IPS DF 4.7 (cell line): Measurements from ENCODE around the gene KANK2.

Experiments used
- DNase-seq: peaks from one replicate; pipeline ENCODE4 v3.0.0-alpha.2; 2013; ENCODE audit warnings: low spot score; ENCODE audit errors: extremely low read depth

KANK2 gene

DNA sequence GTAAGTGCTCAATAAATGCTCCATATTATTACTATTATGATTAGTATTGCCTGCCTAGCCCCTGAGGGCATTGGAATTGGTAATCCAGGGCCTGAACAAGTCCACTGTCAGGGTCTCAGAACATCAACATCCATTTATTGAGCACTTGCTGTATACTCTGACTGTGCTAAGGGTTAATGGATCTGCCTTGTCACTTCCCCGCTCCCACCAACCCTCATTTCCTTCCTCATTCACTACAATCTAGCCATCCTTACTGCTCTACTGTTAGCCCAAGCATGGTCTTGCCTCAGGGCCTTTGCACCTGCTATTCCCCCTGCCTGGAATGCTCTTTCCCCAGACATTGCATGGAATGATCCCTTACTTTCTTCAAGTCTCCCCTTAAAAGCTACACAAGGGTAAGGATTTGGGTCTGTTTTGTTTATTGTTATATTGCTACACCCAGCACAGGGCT, 29.4 kb upstream of the KANK2 start:
- no peak for DNase-seq

DNA sequence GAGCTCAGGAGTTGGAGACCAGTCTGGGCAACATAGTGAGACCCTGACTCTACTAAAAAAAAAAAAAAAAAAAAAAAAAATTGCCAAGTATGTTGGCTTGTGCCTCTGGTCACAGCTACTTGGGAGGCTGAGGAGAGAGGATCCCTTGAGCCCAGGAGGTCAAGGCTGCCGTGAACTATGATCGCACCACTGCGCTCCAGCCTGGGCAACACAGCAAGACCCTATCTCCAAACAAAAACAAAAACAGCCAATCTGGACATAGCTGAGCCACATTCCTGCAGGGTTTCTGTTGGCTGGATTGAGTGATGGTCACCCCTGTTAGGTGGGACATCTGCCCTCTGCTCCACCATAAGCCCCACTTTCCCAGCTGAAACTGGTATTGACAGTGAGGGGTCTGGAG, 28.5 kb upstream of the KANK2 start:
- DNase-seq = no peak

DNA sequence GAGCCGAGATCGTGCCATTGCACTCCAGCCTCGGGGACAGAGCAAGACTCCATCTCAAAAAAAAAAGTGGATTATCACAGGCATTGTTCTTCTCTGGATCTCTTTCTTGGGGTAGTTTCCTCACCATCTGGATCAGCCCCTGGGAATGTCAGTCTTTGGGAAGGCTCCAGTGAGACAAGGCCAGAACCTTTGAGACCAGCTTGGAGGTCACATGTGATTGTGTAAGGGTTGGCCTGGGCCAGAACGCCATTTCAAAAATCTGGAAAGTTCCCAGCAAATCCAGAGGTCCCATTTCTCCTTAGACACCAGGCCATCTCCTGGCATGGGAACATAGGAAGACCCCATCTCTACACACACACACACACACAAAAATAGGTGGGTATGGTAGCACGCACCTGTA, 27.8 kb upstream of the KANK2 start:
- DNase-seq = no peak

DNA sequence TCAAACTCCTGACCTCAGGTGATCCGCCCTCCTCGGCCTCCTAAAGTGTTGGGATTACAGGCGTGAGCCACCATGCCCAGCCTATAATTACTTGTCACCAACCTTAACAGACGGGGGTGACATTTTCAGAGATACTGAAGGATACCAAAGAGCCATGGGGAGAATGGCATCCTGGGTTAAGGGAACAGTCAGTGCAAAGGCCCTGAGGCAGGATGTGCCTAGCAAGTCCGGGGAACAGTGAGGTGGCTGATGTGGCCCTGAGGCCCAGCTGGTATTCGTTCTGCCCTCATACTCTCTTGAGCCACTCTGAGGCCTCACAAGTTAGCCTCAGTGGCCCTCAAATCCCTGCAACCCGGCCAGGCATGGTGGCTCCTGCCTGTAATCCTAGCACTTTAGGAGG, 27.1 kb upstream of the KANK2 start:
- no peak for DNase-seq

DNA sequence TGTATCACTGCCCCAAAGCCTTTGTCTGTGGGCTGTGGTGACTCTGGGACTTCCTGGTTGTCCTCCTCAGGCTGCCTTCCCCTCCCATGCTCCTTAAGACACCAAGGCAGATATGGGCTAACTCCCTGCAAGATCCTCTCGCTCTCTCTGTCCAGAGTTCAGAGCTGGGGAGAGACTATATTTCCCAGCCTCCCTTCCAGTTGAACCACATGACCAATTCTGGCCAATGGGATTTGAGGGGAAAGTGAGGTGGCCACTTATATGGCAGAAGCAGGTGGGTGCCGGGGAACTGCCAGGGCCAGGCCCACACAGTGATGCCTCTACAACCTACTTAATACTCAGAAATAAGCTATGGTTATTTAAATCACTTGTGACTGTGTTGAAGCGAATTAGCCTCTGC, 25.9 kb upstream of the KANK2 start:
- no peak for DNase-seq

DNA sequence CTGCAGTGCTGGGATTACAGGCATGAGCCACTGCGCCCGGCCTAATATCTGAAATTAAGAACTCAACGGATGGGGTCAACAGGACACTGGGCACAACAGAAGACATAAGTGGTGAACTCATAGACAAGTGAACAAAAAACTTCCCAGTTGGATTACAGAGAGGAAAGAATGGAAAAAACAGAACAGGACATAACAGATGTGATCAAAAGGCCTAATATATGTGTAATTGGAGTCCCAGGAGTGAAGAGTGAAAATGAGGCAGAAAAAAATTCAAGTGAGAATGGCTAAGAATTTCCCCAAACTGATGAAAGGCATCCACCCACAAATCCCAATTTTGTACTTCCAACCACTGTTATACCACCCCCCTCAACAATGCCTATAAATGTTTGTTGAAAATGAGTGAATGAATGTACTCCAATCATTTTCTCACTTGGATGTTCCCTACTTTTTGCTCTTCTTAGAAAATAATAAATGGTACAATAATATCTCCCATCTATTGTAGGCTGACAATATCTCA, 23.8 kb upstream of the KANK2 start:
- DNase-seq = no peak

DNA sequence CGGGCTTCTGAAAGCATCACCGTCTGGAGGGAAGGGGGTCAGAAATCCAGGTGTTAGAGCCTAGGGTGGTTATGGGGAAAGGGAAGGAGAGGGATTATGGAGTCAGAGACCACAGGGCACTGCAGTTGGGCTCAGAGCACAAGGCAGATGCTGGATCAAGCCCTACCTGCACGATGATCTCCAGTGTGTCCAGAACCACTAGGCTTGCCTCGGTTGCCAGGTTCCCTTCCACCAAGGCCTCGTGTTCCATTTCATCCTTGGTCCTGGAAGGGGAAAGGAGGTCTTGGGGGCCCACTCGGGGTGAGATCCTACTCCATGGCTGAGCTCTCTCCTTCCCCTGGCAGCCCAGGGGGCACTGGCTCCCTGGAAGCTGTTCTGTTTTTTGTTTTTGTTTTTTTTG, 17.0 kb upstream of the KANK2 start:
- no peak for DNase-seq

DNA sequence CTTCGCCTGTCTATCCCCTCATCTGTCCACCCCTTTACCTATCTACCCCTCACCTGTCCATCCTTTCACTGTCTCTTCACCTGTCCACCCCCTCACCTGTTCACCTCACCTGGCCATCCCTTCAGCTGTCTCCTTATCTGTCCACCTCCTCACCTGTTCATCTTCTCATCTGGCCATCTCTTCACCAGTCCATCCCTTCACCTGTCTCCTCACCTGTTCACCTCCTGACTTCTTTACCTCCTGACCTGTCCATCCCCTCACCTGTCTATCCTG, 13.2 kb upstream of the KANK2 start:
- DNase-seq = no peak

DNA sequence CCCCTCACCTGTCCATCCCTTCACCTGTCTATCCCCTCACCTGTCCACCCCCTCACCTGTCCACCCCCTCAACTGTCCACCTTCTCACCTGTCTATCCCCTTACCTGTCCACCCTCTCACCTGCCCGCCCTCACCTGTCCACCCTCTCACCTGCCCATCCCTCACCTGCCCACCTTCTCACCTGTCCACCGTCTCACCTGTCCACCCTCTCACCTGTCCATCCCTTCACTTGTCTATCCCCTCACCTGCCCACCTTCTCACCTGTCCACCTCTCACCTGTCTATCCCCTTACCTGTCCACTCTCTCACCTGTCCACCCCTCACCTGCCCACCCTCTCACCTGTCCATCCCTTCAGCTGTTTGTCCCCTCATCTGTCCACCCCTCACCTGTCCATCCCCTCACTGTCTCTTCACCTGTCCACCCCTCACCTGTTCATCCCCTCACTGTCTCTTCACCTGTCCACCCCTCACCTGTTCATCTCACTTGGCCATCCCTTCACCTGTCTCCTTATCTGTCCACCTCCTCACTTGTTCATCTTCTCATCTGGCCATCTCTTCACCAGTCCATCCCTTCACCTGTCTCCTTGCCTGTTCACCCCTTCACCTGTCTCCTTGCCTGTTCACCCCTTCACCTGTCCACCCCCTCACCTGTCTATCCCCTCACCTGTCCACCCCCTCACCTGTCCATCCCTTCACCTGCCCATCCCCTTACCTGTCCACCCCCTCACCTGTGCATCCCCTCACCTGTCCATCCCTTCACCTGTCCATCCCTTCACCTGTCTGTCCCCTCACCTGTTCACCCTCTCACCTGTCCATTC, 12.7 kb upstream of the KANK2 start:
- DNase-seq = no peak

DNA sequence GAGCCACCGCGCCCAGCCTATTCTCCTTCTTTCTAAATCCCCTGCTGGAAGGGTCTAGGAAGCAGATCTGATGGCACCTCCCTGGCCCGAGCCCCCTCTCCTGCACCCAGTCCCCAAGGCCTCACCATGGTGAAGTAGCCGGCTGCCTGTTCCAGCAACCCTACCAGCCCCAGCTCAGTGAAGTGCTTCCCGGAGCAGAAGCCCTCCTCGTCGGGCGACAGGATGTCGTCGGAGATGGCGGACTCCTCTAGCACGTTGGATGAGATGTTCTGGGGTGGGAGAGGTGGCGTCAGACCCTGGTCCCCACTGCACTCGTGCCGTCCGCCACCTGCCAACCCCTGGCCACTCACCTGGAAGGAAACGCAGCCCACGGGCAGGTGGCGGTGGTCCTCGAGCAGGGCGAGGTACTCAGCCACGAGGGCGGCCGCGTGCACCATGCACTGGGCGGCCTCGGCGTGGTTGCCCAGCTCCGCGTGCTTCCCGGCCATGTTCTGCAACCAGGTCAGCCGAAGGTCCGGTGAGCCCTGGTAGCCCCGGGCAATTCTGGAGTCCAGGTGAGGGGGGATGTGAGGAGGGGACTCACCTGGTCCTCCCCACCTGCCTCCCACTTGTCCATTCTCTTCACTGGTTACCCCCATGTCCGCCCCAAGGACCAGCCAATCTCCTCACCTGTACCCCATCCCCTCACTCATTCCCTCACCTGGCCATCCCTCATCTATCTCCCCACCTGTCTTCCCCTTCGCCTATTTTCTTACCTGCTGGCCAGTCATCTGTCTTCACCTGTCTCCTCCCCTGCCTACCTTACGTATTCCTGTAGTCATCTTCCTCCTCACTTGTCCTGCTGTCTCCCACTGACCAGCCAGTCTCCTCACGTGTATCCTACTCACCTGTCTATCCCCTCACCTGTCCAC, 11.5 kb upstream of the KANK2 start:
- no peak for DNase-seq

DNA sequence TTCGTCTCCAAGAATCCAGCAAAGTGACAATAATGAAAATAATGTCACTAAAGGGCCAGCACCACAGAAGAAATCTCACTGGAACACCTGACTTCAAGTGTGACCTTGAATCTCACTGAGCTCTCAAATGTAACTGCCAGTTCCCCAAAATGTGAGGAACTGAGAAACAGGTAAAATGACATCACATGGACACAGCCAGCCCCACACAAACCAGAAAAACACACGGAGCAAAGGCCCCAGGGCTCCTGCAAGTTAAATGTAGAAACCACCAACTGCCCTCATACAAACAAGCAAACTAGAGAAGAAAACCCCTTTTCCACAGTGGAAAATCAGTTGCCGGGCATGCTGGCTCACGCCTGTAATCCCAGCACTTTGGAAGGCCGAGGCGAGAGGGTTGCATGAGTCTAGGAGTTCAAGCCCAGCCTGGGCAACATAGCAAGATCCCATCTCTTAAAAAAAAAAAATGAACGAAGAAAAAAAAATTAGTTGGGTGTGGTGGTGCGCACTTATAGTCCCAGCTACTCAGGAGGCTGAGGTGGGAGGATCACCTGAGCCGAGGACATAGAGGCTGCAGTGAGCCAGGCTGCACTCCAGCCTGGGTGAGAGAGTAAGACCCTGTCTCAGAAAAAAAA, 8.7 kb upstream of the KANK2 start:
- no peak for DNase-seq

DNA sequence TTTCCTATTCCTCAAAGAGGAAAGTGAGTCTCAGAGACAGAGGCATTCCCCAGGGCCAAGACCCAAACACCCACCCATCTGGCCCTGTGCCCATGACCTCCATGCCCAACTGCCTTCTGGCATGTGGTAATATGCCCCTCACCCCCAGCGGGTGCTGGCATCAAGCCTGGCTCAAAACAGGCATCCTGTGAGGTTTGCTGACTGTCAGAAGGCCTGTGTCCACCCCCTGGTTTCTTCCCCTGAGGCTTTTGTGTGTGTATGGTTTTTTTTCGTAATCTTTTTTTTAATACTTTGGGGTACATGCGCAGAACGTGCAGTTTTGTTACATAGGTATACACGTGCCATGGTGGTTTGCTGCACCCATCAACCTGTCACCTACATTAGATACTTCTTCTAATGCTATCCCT, 7.6 kb upstream of the KANK2 start:
- DNase-seq = no peak

DNA sequence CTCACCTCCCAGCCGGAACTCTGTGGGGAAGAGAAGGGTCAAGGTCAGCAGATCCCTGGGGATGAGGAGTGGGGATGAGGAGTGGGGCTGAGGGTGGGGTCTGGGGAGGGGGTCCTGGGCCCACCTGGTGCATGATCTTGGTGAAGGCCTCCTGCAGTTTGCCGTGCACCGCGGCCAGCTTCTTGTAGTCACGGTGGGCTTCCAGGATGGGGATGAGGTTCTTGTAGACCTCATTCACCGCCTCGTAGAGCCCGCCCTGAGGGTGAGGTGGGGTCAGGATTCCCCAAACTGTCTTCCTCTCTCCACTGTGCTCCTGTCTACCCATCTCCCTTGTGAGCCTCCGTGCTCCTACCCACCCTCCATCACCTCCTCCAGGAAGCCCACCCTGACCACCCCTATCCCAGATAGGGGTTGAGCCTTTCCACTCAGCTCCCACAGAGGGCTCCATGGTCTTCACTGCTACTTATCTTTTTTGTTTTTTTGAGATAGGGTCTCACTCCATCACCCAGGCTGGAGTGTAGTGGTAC, 6.8 kb upstream of the KANK2 start:
- no peak for DNase-seq

DNA sequence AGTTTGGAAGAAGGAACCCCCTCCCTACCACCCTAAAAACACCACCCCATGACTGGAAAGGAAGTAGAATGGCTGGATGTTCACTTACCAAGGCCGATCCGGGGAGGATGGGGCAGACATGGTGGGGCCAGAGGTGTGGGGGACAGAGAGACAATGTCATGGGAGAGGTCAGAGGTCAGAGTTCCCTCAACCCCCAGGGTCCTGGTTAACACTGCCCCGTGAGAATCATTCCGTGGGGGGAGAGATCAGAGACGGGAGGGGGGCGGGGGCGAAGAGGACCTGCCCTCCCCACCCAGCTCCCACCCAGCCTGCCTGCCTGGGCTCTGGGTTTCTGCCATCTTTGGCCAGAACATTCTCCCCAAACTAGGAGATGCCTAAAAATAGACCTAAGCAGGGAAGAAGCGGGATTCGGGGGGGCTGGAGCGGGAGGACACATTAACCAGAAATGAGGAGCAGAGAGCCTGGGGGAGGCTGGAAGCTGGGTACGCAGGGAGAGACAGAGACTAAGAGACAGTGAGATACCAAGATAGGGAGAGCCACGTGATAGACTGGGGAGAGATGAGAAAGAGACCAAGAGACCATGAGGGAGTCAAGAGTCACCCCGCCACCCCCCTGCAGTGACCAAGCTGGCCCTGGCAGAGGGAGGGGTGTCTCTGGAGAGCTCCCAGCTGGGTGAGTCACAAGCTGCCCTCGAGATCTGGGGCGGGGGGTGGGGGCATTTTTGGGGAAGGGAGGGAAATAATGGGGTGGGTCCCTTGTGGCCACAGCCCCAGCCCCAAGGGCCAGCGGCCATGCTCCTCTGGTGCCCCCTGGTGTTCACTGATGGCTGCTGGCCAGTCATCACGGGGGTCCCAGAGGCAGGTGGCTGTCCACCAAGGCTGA, 6.1 kb upstream of the KANK2 start:
- no peak for DNase-seq

DNA sequence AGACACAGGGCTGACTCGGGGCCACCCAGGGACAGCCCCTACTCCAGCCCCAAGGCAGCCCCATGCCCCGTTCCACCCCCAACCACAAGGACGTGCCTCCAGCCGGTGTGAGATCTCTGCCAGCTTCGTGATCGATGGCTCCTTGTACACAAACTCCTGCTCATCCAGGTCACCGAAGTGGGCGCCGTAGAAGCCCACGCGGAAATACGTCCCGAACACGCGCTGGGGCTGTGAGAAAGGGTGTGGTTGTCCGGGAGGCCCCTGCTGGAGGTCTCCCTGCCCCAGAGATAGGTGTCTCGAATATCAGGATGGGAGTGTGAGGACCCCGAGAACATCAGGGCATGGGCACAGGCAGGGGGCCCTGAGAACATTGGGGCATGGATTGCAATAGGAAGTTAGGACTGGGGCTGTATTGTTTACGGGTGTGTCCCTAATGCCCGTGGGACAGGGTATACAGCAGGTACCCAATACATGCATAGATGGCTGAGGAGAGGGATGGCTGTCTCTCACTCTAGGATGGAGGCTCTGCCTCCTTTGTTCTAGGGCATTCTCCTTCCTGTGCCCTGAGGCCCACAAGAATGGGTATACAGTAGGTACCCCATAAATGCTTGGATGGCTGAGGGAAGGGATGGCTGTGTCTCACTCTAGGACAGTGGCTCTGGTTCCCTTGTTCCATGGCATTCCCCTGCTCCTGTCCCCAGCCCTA, 5.3 kb upstream of the KANK2 start:
- DNase-seq = no peak

DNA sequence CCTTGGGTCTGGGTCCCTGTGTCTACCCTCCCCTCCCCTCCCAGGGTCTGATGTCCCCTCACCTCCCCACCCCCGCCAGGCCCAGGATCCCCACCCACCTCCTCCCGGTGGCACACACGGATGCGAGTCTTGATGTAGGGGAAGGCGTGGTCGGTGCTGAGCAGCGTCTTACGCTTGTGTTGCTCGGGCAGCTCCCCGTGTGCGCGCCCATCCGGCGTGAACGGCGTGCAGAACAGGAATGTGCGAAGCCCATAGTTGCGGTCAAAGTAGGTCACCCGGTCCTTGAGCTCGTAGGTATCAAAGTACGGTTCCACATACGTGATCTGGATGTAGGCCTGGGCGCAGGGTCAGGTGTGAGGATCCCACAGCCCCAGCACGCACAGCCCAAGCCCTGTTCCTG, 4.4 kb upstream of the KANK2 start:
- DNase-seq = no peak

DNA sequence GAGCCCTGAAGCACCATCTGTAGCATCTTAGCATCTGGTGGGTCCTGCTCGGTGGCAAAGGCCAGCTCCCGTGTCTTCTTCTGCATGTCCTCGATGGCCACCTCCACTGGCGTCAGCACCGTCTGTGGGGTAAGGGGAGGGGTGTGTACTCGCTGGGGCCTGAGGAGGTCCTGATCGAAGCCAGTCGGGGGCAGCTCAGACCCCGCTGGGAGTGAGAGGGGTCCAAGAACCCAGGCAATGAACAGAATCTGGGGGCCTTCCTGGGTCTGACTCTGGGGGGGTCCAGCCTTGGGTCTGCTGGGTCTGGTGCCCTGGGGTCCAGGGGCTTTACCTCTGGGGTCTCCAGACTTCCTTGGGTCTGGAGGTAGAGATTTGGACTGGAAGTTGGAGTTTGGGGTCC, 3.6 kb upstream of the KANK2 start:
- no peak for DNase-seq

DNA sequence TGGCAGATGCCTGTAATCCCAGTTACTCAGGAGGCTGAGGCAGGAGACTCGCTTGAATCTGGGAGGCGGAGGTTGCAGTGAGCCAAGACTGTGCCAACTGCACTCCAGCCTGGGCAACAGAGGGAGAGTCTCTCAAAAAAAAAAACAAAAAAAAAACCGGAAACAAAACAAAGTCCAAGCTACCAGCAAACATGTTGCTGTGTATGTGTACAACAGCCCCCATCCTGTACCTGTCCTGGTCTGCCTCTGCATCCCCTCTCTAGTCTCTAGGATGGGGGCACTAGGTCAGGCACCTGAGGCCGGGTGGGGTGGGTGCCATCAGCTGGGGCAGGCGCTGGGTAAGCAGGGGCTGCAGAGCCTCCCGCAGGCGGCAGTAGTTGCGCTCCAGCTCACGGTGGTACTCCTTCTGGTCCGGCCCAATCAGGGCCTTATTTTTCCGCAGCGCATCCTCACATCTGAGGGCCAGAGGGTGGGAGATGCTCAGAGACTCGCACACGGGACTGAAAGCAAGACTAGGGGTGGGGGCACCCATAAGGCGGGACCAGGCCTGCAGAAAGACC, 2.8 kb upstream of the KANK2 start:
- no peak for DNase-seq

DNA sequence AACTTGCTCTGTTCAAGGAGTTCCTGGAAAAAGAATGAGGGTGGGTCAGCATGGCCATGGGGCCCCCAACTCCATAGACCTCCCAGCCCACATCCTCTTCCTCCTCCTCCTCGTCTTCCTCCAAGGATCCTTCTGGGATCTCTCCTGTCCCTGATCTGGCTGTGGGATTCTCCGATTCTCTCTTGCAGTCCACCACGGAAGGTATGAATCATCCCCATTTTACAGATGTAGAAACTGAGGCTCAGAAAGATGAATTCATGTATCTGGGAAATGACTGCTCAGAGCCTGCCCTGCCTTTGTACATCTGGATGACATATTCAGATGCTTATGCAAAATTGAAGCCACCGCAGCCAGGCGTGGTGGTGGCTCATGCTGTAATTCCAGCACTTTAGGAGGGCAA, 2.2 kb upstream of the KANK2 start:
- no peak for DNase-seq
